A673 (cell line): ENCODE data around the gene MPPE1. TPM values are rescaled to one million over a fixed set of nuclear protein-coding genes. Genes with fewer than 3 reads are reported as not detected.
"Not testable (repeated sequence)": the region's sequence is repeated elsewhere in the genome, so short reads cannot be mapped to it uniquely, and the experiment has no call there.

Source experiments
- BruUV-seq: library from RNA; stranded (reverse); fragments of 400-500 nt; replicated peaks from 2 replicates; lab custom pipeline; 2021; lab: Mats Ljungman, UMichigan
- CTCF ChIA-PET: fragments of 300-600 bp; sonication (Branson Sonifier 250); formaldehyde crosslinking; loops from one replicate; lab custom pipeline; 2022; ENCODE audit warnings: antibody characterized with exemption; lab: Charles Lee
- POLR2A ChIA-PET: fragments of 300-600 bp; sonication (Branson Sonifier 250); formaldehyde crosslinking; loops from one replicate; lab custom pipeline; 2022; ENCODE audit warnings: antibody characterized with exemption; ENCODE audit not compliant: low non-redundant PET; lab: Charles Lee
- DNase-seq: peaks from one replicate; pipeline ENCODE4 v3.0.0-alpha.2; 2015; ENCODE audit warnings: low spot score
- H3K27ac ChIP-seq: fragments of 200-600 bp; sonication (generic); 2 replicates; pipeline ENCODE4 v1.5.1; 2016; ENCODE audit warnings: mixed run types, low read depth, mild to moderate bottlenecking, mixed read lengths, antibody characterized with exemption, low read length; ENCODE audit not compliant: poor library complexity, severe bottlenecking
- H3K27me3 ChIP-seq: fragments of 200-600 bp; sonication (generic); replicated peaks from 2 replicates; pipeline ENCODE4 v1.6.1; 2017; ENCODE audit warnings: mixed run types, low read depth, mild to moderate bottlenecking, mixed read lengths, antibody characterized with exemption, low read length; ENCODE audit not compliant: insufficient read depth, poor library complexity
- H3K36me3 ChIP-seq: fragments of 200-600 bp; sonication (generic); 2 replicates; pipeline ENCODE4 v1.6.1; 2016; ENCODE audit warnings: mixed run types, mild to moderate bottlenecking, mixed read lengths, antibody characterized with exemption, low read length; ENCODE audit not compliant: insufficient read depth, poor library complexity, severe bottlenecking
- H3K4me1 ChIP-seq: fragments of 200-600 bp; sonication (generic); 2 replicates; pipeline ENCODE4 v1.6.1; 2017; ENCODE audit warnings: mixed run types, mild to moderate bottlenecking, mixed read lengths, antibody characterized with exemption, low read length; ENCODE audit not compliant: insufficient read depth, poor library complexity, severe bottlenecking
- H3K4me3 ChIP-seq: fragments of 200-600 bp; sonication (generic); 2 replicates; pipeline ENCODE4 v1.5.1; 2016; ENCODE audit warnings: low read depth, mixed run types, mild to moderate bottlenecking, mixed read lengths, low read length; ENCODE audit not compliant: poor library complexity, severe bottlenecking
- H3K9me3 ChIP-seq: fragments of 200-600 bp; sonication (generic); 2 replicates; pipeline ENCODE4 v1.6.1; 2016; ENCODE audit warnings: mixed run types, low read depth, mild to moderate bottlenecking, mixed read lengths, antibody characterized with exemption, low read length; ENCODE audit not compliant: poor library complexity, severe bottlenecking
- EZH2 ChIP-seq: fragments of 200-600 bp; sonication (generic); IDR thresholded peaks from 2 replicates; pipeline ENCODE4 v1.6.1; 2017; ENCODE audit warnings: borderline replicate concordance, low read depth, mild to moderate bottlenecking, mixed read lengths, antibody characterized with exemption, low read length; ENCODE audit not compliant: poor library complexity, severe bottlenecking
- intact Hi-C: fragments of 100-400 bp; cut with micrococcal nuclease; formaldehyde crosslinking; loops from one replicate; pipeline ENCODE4 v1.10.0; 2022; ENCODE audit not compliant: unreplicated experiment
- total RNA-seq: library from RNA; stranded (reverse); gene quantifications from 2 replicates; pipeline ENCODE4 v1.2.3, GENCODE V29; 2021
- TF ChIP-seq, protein P1 (sequence below): fragments of 300-800, 200-600 bp; sonication (generic); conservative IDR thresholded peaks from 2 replicates; pipeline ENCODE4 v1.5.1; 2017; ENCODE audit warnings: low read depth, mild to moderate bottlenecking, antibody characterized with exemption, low read length, moderate library complexity, mixed read lengths

Gene MPPE1
- total RNA-seq, 1 experiment from 2014 or later: 17.6 TPM

DNA sequence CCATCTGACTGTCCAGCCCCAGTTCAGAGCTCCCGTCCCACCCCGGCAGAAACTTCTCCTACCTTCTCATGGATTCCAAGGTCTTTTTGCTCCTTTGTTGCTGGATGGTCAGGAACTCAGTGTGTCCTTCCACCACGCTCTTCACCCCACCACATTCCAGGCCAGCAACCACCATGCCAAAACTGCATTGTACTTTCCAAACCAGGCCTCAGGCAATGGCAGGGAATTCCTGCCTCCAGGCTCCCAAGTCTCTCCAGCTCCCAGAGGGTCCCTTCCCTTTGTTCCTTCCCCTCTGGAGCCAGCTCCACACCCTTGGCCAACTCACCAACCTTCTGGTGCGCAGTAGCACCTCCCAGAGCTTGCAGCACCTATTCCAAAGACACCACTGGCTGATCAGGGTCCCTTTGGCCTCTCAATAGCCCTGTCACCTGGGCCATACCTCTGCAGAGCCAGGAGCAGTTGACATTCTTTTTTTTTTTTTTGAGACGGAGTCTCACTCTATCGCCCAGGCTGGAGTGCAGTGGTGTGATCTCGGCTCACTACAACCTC, 48.8 kb downstream of the MPPE1 start:
- POLR2A ChIA-PET: no interaction called here
- intact Hi-C loops: loop anchor here (10.0 kb wide), 1 partner anchor 125 kb away; the partner anchor contains the start of gene IMPA2
- no peaks in the 10 kb centered on the region for H3K9me3 ChIP-seq

GRCh38 chr18:11857177-11857887, 50.8 kb downstream of the MPPE1 start:
- peak overlapping the region; percentile 33 for H3K27ac ChIP-seq
- no TSS peak for BruUV-seq
- H3K4me1 ChIP-seq: peaks cover 7% of the 10 kb centered on the region
- no peaks in the 10 kb centered on the region for H3K9me3 ChIP-seq
- DNase-seq: peak; percentile 30
- H3K27me3 ChIP-seq: no peaks in the 10 kb centered on the region
- POLR2A ChIA-PET: no interaction called here
- no peak overlapping the region for H3K4me3 ChIP-seq
- TF ChIP-seq, protein P1, sequence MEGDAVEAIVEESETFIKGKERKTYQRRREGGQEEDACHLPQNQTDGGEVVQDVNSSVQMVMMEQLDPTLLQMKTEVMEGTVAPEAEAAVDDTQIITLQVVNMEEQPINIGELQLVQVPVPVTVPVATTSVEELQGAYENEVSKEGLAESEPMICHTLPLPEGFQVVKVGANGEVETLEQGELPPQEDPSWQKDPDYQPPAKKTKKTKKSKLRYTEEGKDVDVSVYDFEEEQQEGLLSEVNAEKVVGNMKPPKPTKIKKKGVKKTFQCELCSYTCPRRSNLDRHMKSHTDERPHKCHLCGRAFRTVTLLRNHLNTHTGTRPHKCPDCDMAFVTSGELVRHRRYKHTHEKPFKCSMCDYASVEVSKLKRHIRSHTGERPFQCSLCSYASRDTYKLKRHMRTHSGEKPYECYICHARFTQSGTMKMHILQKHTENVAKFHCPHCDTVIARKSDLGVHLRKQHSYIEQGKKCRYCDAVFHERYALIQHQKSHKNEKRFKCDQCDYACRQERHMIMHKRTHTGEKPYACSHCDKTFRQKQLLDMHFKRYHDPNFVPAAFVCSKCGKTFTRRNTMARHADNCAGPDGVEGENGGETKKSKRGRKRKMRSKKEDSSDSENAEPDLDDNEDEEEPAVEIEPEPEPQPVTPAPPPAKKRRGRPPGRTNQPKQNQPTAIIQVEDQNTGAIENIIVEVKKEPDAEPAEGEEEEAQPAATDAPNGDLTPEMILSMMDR: no peak
- no peak for TF ChIP-seq EZH2
- no peaks in the 10 kb centered on the region for H3K36me3 ChIP-seq
- intact Hi-C loops: loop anchor here (10.0 kb wide), 1 partner anchor 127 kb away; the partner anchor contains the start of gene IMPA2
- CTCF ChIA-PET: no interaction called here

More for the DNA sequence above, 48.8 kb downstream of the MPPE1 start:
- Histone ChIP-seq H3K27me3 (no peaks in the 10 kb centered on the region), H3K36me3 (no peaks in the 10 kb centered on the region), H3K4me3 (no peak overlapping the region), H3K4me1 (peaks cover 7% of the 10 kb centered on the region), H3K27ac (no peak overlapping the region)
- no peak for TF ChIP-seq EZH2
- TF ChIP-seq, protein P1: no peak
- DNase-seq: no peak
- no TSS peak for BruUV-seq
- CTCF ChIA-PET: no interaction called here

DNA sequence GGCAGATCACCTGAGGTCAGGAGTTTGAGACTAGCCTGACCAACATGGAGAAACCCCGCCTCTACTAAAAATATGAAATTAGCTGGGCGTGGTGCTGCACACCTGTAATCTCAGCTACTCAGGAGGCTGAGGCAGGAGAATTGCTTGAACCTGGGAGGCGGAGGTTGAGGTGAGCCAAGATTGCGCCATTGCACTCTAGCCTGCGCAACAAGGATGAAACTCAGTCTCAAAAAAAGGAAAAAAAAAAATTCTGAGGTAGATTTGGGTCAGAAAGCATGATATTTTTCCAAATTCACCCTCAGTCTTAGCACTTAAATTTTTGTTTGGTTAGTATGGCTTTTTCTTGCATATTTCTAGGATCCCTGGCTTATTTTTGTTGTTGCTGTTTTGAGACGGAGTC, 53.6 kb downstream of the MPPE1 start:
- CTCF ChIA-PET, H3K27ac ChIP-seq, H3K4me3 ChIP-seq, H3K36me3 ChIP-seq, H3K9me3 ChIP-seq, DNase-seq, BruUV-seq, H3K27me3 ChIP-seq, POLR2A ChIA-PET: not testable (repeated sequence)
- intact Hi-C loops: loop anchor here (10.0 kb wide), 1 partner anchor 130 kb away; the partner anchor contains the start of gene IMPA2
- H3K4me1 ChIP-seq: peaks cover 10% of the 10 kb centered on the region
